ENCODE measurements around the gene C13orf46.

DNA sequence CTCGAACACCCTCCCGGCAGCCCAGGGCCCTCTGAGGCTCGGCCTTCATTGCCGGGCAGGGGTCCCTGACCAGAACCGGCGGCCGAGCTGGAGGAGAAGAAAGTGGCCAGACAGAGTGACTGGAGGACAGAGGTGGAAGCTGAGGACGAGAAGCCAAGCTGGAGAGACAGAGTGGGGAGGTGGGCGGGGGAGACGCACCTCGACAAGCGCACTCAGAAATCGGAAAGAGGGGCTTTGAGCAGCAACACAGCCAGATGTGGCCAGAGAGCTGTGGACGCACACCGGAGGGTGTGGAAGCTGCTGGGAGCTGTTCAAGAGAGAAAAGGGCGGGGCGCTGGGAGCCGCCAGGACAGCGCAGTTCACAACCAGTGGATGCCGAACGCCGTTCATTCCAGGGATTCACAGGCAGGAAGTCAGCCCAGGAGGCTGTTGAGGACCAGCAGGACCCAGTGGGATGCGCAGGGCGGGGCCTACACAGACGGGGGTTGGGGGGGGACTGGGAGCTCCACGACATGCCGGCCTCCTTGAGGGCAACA is 28.2 kb upstream of the C13orf46 start:
- TF ChIP-seq SUZ12 (IDR thresholded peaks at IDR 0.05; ENCODE audit: extremely low read depth, insufficient read depth, insufficient read length): no peak
- TF ChIP-seq ZNF274 (IDR thresholded peaks at IDR 0.05; ENCODE audit: low read depth, low read length): no peak
